ENCODE measurements around the gene LRRTM2.
"Not testable (repeated sequence)": the region's sequence is repeated elsewhere in the genome, so short reads cannot be mapped to it uniquely, and the experiment has no call there.

LRRTM2 gene

DNA sequence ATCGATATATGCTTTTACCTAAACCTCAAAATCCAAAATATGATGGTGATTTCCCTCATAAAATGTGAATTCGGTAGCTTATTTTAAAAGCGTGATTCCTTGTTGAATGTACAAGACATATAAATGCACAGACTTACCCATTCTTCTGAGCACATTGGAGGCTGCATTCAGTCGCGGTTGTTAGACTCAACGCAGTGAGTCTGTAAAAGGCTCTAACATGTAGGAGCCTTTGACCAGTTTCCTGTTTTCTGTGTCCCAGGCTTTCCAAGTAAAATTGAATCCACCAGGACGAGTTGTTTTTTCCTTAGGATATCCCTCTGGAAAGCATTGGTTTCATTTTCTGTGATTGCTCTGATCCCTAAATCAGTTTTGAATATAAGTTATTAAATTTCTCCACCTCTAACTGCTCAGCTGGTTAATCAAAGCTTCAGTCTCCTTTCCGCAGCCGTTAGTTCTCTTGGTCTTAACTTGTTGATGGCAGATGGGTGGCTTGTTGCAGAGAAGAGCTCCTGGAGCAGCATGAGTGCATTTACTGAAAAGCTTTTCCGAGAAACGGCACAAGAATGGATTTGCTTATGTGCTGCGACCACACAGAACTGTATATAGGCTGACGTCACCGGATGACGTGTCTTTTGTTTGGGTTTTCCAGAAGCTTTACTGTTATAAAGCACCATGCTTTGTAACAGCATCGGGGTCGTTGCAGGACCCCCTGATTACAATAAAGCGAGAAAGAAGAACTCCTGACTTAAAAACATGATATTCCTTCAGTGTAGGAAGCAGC lies at the start of gene LRRTM2:
TSS of gene LRRTM2 (minus strand) at position 565 of the 781 bp plus-strand sequence. CDS start at position 141, 424 bp downstream.
- no peak for DNase-seq (ENCODE audit: low read depth)

DNA sequence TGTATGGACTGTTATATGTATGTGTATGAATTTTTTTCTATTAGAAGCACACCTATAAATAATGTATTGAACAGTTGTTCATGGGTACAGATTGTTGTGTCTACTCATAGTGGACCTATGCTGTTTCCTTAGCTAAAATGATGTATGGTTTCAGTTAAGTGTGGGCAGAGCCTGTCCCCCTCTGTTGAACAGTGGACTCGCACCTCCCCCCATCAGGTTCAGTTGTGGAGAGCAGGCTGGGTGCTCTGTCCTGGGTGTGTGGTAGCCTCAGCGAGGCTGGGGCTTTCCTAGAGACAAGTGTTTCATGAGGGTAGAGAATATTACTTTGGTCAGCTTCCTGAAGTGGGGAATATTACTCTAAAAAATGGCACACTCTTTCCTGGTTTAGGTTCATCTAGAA lies 47.4 kb upstream of the LRRTM2 start:
- no peak for DNase-seq (ENCODE audit: low read depth)

- DNase-seq (ENCODE audit: low read depth) = not testable (repeated sequence)
These were observed 46.2 kb upstream of the LRRTM2 start for GRCh38 chr5:138921362-138921761.

DNA sequence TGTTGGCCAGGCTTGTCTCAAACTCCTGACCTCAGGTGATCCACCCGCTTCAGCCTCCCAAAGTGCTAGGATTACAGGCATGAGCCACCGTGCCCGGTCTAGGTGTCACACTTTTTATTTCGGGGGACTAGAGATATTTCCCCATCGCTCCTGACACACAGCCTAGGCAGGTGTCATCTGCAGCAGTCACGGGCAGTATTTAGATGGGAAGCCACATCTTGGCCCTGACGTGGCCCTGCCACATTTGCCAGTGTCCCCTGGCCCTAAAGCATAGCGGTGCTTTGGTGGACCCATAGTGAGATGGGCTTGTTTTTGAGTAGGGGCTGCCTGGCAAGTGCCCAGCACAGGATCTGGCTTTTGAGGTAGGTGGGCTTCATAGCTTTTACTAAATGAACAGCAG lies 45.0 kb upstream of the LRRTM2 start:
- no peak for DNase-seq (ENCODE audit: low read depth)

GRCh38 chr5:138918686-138919085 lies 43.6 kb upstream of the LRRTM2 start:
- no peak for DNase-seq (ENCODE audit: low read depth)

DNA sequence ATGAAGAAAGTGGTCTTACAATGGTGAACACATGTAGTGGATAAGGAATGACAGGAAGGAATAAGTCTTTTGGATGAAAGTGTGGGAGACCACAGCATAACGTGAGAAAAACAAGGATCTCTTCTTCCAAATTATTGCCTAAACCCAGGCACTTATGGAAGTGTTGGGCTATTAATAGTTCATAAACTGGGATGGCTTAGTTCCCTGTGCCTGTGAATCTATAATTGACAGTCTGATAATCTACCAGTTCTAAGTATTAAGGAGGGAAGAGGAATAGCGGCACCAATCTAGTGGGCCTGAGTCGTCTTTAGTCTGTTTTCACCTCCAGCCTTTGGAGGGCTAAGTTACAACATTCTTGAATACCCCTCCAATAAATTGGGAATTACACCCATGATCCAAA lies 39.2 kb upstream of the LRRTM2 start:
- no peak for DNase-seq (ENCODE audit: low read depth)

DNA sequence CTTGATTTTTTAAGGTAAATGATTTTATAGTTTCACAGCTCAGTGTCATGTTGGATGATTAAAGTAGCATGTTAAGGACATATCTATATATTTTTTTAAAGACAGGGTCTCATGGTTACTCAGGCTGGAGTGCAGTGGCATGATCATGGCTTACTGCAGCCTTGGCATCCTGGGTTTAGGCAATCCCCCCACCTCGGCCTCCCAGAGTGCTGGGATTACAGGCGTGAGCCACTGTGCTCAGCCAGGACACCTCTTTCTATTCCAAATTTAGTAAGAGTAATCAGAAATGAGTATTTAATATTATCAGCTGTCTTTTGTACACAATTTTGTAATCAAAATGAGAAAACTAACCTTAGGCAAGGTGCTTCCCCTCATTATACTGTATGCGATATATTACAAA lies 38.6 kb upstream of the LRRTM2 start:
- DNase-seq (ENCODE audit: low read depth) = no peak

DNA sequence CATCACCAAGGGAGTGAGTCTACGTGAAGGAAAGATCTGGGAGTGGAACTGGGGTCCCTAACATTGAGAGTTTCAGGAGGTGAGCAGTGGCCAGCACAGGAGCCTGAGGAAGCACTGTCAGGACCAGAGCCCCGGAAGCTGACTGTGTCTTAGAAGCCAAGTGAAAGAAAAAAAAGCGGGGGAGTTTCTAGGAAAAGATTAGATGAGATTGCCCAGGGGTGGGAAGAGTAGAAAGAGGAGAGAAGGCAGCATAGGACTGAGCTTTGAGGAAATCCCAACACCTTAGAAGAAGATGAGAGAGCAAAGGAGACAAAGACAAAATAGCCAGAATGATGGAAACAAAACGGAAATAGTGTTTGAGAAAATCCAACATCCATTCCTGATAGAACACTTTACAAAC lies 37.0 kb upstream of the LRRTM2 start:
- no peak for DNase-seq (ENCODE audit: low read depth)

DNA sequence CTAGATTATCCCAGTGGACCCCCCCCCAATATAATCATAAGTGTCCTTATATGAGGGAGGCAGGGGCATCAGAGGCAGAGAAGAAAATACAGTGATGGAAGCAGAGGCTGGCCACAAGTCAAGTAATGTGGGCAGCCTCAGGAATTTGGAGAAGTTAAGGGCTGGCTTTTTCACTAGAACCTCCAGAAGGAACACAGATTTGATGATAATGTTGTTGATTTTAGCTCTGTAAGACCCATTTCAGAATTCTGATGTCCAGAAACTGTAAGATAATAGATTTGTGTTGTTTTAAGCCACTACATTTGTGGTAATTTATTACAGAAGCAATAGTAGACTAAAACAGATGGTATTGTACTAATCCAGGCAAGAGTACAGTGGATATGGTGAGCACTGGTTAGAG lies 36.3 kb upstream of the LRRTM2 start:
- no peak for DNase-seq (ENCODE audit: low read depth)

- DNase-seq (ENCODE audit: low read depth) = no peak
These were observed 35.5 kb upstream of the LRRTM2 start for GRCh38 chr5:138910546-138911185.

DNA sequence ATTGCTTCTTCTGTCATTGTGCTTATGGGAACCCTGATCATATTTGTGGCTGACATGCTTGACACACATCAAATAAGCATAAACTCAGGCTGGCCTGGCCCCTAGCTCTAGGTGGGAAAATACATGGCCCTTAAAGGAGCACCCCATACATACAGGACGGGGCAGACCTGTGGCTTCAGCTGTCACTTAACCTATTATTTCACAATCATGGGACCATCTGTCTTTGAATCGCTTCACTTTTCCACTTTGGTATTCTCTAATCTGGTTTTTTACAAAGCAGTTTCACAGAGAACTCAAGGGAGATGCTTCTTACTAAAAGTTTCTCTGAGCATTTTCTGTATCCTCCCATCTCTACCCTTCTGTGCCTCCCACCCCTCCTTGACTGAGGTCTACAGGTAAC lies 34.6 kb upstream of the LRRTM2 start:
- DNase-seq (ENCODE audit: low read depth) = no peak

DNA sequence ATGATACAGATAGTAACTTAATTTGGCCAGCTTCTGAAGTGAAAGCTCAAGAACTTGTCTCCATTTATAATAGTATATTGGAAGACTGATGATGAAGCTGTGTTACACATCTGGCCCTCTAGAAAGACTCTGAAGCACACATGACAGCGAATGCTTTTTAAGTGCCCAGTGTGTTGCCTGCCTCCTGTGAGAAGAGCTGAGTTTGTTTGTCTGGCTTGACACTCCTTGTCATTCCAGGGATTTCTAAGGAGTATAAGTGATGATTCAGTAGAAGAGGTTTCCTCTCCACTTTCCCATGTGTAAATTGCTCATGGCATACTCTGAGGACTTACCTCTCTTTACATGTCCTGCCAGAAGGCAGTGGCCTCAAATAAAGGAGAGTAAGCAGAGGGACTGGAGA lies 30.4 kb upstream of the LRRTM2 start:
- peak; percentile 12 for DNase-seq (ENCODE audit: low read depth)

GRCh38 chr5:138903130-138903775 lies 28.1 kb upstream of the LRRTM2 start:
- DNase-seq (ENCODE audit: low read depth) = no peak

DNA sequence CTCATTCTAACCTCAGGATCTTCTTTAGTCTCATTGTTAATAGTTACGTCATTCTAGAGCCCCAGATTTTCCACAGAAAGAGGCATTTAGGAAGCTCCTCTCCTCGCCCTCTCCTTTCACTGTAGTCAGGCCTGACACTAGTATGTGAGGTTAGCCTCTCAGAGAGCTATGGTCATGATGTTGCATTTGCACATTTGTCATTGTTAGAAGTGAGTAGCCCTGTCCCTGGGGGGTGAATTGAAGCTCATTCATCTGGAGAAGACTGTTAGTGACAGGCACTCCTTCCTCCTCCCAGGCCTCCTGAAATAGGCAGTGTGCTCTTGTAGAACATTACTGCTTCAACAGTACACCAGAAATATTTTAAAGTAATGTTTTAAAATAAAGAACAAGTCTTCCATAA lies 26.6 kb upstream of the LRRTM2 start:
- DNase-seq (ENCODE audit: low read depth) = no peak

DNA sequence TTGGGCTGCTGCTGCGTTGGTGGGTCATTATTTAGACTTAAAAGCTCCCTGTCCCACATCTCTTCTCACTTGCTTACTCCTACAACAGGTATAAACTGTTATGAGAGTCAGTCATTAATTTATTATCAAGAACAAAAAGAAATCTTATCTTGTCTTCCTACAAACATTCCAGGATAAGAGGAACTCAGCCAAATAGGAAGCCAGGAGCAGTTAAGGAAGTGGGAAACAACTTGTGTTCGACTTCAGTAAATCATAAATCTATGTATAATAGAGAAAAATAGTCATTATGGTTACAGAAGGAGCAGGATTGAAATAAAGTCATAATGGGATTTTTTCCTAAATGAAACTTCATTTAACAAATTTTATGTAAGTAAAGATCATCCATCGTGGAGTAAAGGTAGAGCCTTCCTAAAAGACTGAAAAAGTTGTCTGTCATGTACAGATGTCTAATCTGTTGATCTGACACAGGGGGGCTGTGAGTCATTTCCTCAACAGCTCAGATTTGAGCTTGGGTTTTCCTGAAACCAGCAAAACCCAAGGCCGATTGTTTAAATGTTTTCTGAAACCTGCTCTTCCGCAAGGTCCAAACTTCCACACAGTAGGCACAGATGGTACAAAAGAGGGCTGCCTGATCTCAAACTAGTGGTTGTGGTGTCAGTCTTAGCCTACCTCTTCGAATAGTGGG lies 25.3 kb upstream of the LRRTM2 start:
- no peak for DNase-seq (ENCODE audit: low read depth)

DNA sequence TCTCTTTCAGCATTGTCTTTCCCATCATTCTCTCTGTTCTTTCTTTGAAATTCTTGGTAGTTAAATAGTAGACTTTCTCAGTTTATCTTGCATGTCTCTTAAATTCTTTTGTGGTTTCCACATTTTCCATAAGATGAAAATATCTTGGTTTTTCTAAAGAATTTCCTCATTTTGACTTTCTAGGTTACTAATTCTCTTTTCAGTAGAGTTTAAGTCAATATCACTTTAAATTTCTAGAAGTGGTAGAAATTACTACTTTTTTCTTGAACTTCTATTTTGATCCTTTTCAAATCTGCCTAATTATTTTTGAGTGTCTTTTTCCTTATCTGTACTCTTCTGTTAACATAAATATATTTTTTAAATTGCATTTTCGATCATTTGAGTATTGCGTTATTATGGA lies 23.6 kb upstream of the LRRTM2 start:
- no peak for DNase-seq (ENCODE audit: low read depth)

DNA sequence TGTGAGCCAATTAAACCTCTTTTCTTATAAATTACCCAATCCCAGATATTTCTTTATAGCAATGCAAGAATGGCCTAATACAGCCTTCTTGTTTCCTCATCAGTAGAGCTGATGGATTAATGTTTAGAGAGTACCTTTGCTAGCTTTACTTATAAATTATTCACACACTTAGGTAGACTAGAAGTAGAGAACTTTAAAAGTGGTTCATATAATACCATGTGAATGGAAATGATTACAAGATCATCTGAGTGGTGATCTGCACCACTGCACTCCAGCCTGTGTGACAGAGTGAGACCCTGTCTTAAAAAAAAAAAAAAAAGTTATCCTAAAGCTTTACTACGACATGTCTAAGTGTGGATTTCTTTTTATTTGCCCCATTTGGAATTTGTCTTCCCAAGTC lies 23.2 kb upstream of the LRRTM2 start:
- DNase-seq (ENCODE audit: low read depth) = no peak

GRCh38 chr5:138895918-138896317 lies 20.8 kb upstream of the LRRTM2 start:
- no peak for DNase-seq (ENCODE audit: low read depth)

GRCh38 chr5:138890644-138891043 lies 15.5 kb upstream of the LRRTM2 start:
- no peak for DNase-seq (ENCODE audit: low read depth)

- no peak for DNase-seq (ENCODE audit: low read depth)
These were observed 14.9 kb upstream of the LRRTM2 start for GRCh38 chr5:138889994-138890393.

GRCh38 chr5:138884554-138884953 lies 9.4 kb upstream of the LRRTM2 start:
- DNase-seq (ENCODE audit: low read depth) = no peak

DNA sequence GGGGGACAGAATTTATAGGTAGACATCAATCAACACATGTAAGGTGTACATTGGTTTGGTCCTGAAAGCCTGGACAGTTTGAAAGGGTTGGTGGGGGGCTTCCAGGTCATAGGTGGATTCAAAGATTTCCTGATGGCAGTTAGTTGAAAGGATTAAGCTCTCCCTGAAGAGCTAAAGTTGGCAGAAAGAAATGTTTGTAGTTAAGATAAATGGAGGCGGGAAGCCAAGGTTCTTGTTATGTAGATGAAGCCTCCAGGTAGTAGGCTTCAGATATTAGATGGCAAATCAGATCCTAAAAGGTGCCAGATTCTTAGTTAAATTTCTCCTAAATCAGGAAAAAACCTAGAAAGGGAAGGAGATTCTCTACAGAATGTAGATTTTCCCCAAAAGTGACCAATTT lies 9.0 kb upstream of the LRRTM2 start:
- DNase-seq (ENCODE audit: low read depth) = no peak

DNA sequence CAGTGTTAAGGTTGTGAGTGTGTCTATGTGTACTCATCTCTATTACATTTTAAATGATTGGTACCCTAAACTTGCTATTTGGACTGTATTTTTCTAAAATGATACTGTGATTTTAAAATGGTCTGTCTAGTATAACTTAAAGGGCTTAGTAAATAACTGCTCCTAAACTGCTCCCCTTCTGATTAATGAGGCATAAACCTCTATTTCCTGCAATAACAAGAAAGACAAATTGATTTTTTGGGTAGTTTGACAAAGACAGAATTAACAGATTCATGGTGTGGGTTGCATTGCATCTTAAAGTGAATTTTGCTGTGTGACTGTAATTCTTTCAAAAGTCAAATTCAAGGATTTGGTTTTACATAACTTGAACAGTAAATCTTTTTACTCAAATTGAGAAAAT lies 8.1 kb upstream of the LRRTM2 start:
- no peak for DNase-seq (ENCODE audit: low read depth)
